IPS-18a (cell line): ENCODE data around the gene ZNF740.

Experiments
- H3K27ac ChIP-seq: one replicate; pipeline ENCODE4 v1.5.1; 2013; ENCODE audit warnings: low read length
- H3K27me3 ChIP-seq: one replicate; pipeline ENCODE4 v1.6.1; 2013; ENCODE audit warnings: mild to moderate bottlenecking, low read length; ENCODE audit not compliant: control insufficient read depth, insufficient read depth
- H3K36me3 ChIP-seq: one replicate; pipeline ENCODE4 v1.6.1; 2013; ENCODE audit warnings: low read depth, low read length; ENCODE audit not compliant: control insufficient read depth
- H3K4me1 ChIP-seq: one replicate; pipeline ENCODE4 v1.6.1; 2013; ENCODE audit warnings: low read depth, low read length; ENCODE audit not compliant: control insufficient read depth
- H3K4me3 ChIP-seq: one replicate; pipeline ENCODE4 v1.5.1; 2013; ENCODE audit warnings: low read length
- H3K9ac ChIP-seq: one replicate; pipeline ENCODE4 v1.6.1; 2013; ENCODE audit warnings: mild to moderate bottlenecking, low read length, moderate library complexity
- H3K9me3 ChIP-seq: one replicate; pipeline ENCODE4 v1.6.1; 2013; ENCODE audit warnings: low read depth, low read length; ENCODE audit not compliant: control insufficient read depth

ZNF740 gene

GRCh38 chr12:53224897-53225634 is 44.5 kb downstream of the ZNF740 start:
- Histone ChIP-seq H3K4me1 (peaks cover 39% of the 10 kb centered on the region), H3K9ac (no peak overlapping the region), H3K36me3 (no peaks in the 10 kb centered on the region), H3K4me3 (no peak overlapping the region), H3K9me3 (no peaks in the 10 kb centered on the region), H3K27me3 (peaks cover 5% of the 10 kb centered on the region), H3K27ac (no peak overlapping the region)

DNA sequence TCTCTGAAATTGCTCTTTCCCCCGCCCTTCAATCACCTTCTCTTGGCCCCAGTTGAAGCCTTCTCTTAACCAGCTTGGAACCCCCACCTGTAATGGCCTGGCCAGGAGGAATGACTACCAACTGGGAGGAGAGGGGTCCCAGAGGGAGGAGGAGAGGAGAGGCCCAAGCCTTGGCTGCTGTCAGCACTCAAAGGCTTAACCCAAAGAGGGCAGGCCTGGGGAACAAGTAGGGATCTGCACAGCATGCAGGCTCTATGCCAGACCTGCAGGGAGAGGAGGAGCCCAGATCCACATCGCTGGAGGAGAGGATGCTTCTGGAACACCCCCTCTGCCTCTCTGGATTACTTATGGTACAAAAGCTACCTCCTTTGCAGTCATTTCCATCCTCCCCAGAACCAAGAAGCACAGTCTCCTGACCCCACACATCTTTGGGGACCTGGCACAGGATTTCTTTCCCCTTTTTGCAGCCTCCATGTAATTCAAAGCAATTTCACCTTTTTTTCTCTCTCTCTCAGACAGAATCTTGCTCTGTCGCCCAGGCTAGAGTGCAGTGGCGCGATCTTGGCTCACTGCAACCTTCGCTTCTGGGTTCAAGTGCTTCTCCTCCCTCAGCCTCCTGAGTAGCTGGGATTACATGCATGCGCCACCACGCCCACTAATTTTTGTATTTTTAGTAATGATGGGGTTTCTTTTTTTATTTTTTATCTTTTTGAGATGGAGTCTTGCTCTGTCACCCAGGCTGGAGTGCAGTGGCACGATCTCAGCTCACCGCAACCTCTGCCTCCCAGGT is 45.3 kb downstream of the ZNF740 start:
- H3K4me3 ChIP-seq, result no peak overlapping the region
- H3K36me3 ChIP-seq, result no peaks in the 10 kb centered on the region
- peaks cover 40% of the 10 kb centered on the region for H3K4me1 ChIP-seq
- H3K9ac ChIP-seq, result no peak overlapping the region
- no peaks in the 10 kb centered on the region for H3K9me3 ChIP-seq
- peaks cover 5% of the 10 kb centered on the region for H3K27me3 ChIP-seq
- H3K27ac ChIP-seq, result no peak overlapping the region

DNA sequence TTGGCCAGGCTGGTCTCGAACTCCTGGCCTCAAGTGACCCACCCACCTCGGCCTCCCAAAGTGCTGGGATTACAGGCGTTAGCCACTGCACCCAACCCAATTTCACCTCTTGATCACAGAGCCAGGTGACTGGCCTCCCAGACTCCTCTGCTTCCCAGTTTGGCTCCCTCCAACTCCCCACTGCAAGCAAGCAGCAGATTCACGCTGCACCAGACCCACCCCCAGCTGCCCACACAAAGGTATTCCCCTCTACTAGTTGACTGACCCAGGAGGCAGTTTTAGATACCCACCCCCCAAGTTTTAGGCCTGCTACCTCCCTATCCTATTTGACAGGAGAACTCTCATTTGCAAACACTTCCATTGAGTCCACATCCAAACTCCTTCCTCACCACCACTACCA is 46.3 kb downstream of the ZNF740 start:
- Histone ChIP-seq H3K4me3 (no peak overlapping the region), H3K9ac (no peak overlapping the region), H3K27ac (no peak overlapping the region), H3K36me3 (no peaks in the 10 kb centered on the region), H3K9me3 (no peaks in the 10 kb centered on the region), H3K4me1 (peaks cover 40% of the 10 kb centered on the region), H3K27me3 (peaks cover 10% of the 10 kb centered on the region)

GRCh38 chr12:53227341-53227740 is 46.8 kb downstream of the ZNF740 start:
- H3K27me3 ChIP-seq, result peaks cover 10% of the 10 kb centered on the region
- H3K4me3 ChIP-seq, result no peak overlapping the region
- no peak overlapping the region for H3K9ac ChIP-seq
- H3K36me3 ChIP-seq, result no peaks in the 10 kb centered on the region
- H3K9me3 ChIP-seq, result no peaks in the 10 kb centered on the region
- peaks cover 36% of the 10 kb centered on the region for H3K4me1 ChIP-seq
- H3K27ac ChIP-seq, result no peak overlapping the region

- H3K4me1 ChIP-seq, result peaks cover 36% of the 10 kb centered on the region
Observed at GRCh38 chr12:53227836-53228235, 47.3 kb downstream of the ZNF740 start.

GRCh38 chr12:53229454-53229853 is 48.9 kb downstream of the ZNF740 start:
- Histone ChIP-seq H3K27ac (no peak overlapping the region), H3K4me1 (peaks cover 39% of the 10 kb centered on the region), H3K27me3 (peaks cover 6% of the 10 kb centered on the region)

More at GRCh38 chr12:53227836-53228235, 47.3 kb downstream of the ZNF740 start:
- no peak overlapping the region for H3K9ac ChIP-seq
- H3K36me3 ChIP-seq, result no peaks in the 10 kb centered on the region
- H3K27ac ChIP-seq, result no peak overlapping the region
- peaks cover 10% of the 10 kb centered on the region for H3K27me3 ChIP-seq
- no peaks in the 10 kb centered on the region for H3K9me3 ChIP-seq
- H3K4me3 ChIP-seq, result no peak overlapping the region

DNA sequence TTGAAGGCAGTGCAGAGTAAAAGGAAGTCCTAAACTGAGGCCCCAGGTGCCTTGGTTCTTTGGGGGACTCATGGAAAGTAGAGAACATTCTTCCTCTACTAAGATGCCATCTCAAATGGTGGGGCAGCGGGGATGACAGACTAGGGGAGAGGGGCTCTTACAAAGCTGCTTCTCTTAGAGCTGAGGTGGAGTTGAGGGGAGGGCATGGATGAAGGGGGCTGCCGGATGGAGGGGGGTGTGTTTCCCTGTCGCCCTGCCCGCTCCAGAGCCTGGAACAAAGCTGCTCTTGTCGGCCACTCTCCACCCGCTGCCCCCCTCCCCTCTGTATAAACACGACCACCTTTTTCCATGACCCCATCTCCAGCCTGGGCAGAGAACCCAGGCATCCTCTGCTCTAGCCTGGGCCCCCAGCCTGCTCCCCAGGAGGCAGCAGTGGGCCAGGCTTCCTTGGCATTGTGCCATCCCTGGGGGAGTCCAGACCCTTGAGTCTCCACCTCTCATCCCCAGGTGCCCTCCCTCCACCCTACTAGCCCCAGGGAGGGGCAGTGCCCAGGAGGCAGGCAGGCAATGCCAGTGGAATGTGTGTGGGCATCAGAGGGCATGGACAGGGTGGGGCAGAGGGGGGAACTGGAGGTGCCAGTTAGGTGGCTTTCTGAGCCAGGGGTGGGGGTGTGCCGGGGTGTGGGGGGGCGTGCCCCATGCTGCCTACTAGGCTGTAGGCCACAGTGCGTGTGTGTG is 49.8 kb downstream of the ZNF740 start:
- Histone ChIP-seq H3K27ac (no peak overlapping the region), H3K4me1 (peaks cover 40% of the 10 kb centered on the region), H3K9ac (no peak overlapping the region), H3K4me3 (no peak overlapping the region), H3K27me3 (peaks cover 6% of the 10 kb centered on the region), H3K9me3 (no peaks in the 10 kb centered on the region), H3K36me3 (no peaks in the 10 kb centered on the region)

More at GRCh38 chr12:53229454-53229853, 48.9 kb downstream of the ZNF740 start:
- Histone ChIP-seq H3K4me3 (no peak overlapping the region), H3K36me3 (no peaks in the 10 kb centered on the region), H3K9ac (no peak overlapping the region), H3K9me3 (no peaks in the 10 kb centered on the region)

- Histone ChIP-seq H3K36me3 (no peaks in the 10 kb centered on the region), H3K9ac (peak overlapping the region; percentile 69), H3K4me1 (peaks cover 42% of the 10 kb centered on the region), H3K27me3 (peaks cover 6% of the 10 kb centered on the region), H3K27ac (no peak overlapping the region), H3K9me3 (no peaks in the 10 kb centered on the region), H3K4me3 (peak overlapping the region; percentile 83)
Observed at GRCh38 chr12:53231671-53231920, 51.1 kb downstream of the ZNF740 start.

GRCh38 chr12:53231921-53232645 is 51.6 kb downstream of the ZNF740 start, which contains the start of gene RARG:
Gene RARG, minus strand, starts transcription at chr12:53232209. Its CDS starts 4,664 bp downstream, at chr12:53227545.
- H3K9ac ChIP-seq, result peak within 1 kb of the TSS; percentile 69
- no peaks in the 10 kb centered on the region for H3K9me3 ChIP-seq
- peak within 1 kb of the TSS; percentile 83 for H3K4me3 ChIP-seq
- H3K4me1 ChIP-seq, result peaks cover 42% of the 10 kb centered on the region
- H3K36me3 ChIP-seq, result no peaks in the 10 kb centered on the region
- H3K27ac ChIP-seq, result no peak within 1 kb of the TSS
- H3K27me3 ChIP-seq, result peaks cover 6% of the 10 kb centered on the region

DNA sequence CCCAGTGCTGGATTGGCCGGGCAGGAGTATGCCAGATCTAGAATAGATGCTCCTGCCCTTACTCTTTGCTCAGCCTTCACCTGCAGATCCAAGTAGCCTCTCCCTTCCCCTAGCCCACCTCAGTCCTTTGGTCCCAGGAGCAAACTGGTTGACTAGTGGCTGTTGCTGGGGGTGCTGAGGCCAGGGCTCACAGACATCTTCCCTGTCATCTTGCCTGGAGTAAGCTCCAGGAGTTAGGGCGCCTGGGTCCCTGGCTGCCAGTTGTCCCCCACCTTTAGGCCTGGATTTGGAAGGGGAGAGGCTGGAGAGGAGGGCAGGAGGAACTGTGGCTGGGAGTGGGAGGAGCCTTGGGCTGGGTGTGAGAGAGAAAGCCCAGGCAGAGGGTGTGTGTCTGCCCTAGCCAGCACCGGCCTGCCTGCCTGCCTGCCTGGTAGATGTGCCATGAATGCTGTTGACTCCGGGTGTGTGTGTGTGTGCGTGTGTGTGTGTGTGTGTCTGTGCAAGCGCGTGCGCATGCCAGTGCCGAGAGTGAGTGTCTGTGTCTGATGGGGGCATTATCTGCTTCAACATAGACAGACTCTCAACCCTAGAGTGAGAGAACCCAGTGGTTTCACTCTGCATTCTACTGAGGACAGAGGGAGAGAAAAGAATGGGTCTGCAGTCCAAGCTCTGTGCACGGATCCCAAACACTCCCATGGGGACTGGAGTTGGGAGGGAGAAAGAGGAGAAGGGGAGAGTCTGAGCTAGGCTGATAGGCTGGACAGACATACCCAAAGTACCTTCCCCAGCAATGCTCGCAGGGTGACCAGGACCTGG is 52.3 kb downstream of the ZNF740 start:
- Histone ChIP-seq H3K27me3 (peaks cover 6% of the 10 kb centered on the region), H3K4me3 (peak overlapping the region; percentile 48), H3K27ac (no peak overlapping the region), H3K4me1 (peaks cover 42% of the 10 kb centered on the region), H3K36me3 (no peaks in the 10 kb centered on the region), H3K9me3 (no peaks in the 10 kb centered on the region), H3K9ac (no peak overlapping the region)
